DLD1 (cell line): Measurements from ENCODE around the gene INSM2.

Source experiments
- in situ Hi-C: cut with HindIII; loops from 2 replicates; pipeline ENCODE4 v1.10.0; 2017; ENCODE audit warnings: low sequenced_read_pairs

The INSM2 gene, protein sequence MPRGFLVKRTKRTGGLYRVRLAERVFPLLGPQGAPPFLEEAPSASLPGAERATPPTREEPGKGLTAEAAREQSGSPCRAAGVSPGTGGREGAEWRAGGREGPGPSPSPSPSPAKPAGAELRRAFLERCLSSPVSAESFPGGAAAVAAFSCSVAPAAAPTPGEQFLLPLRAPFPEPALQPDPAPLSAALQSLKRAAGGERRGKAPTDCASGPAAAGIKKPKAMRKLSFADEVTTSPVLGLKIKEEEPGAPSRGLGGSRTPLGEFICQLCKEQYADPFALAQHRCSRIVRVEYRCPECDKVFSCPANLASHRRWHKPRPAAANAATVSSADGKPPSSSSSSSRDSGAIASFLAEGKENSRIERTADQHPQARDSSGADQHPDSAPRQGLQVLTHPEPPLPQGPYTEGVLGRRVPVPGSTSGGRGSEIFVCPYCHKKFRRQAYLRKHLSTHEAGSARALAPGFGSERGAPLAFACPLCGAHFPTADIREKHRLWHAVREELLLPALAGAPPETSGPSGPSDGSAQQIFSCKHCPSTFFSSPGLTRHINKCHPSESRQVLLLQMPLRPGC

DNA sequence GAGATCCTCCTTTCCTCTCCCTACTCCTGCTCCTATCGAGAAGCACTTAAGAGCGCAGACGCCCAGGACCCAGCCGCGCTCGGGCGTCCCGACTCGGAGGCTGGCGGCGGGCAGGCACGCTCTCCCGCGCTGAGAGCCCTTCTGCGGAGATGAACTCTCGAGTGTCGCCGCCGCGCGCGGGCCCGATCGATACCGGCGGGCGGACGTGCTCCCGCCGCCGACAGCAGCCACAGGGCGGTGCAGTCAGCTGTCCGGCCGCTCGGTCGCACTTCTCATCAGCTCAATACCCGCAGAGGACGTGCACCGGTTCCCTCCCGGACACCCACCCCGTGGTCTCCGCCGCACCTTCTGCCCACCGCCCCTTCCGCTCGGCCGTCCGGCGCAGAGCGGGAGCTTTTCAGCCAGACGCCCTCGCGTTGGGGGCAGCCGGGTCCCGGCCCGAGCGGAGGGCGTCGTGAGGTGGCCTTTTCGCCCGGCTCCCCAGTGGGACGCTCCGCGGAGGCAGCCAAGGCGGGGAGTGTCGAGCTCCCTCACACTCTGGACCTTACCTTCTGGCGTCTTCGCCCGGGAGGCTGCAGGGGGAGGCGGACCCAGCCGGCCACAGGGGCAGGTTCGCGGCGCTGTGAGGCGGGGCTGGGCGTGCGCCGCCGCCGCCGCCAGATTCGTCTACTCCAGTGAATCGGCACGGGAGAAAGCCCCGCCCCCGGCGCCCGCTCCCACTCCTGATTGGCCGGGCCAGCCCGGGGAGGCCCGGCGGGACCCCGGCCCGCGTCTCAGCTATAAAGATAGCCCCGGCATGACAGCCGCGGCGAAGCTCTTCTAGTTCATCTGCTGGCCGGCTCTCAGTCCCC is at the start of gene INSM2:
Gene INSM2, plus strand, starts transcription at position 808 of the 851 bp plus-strand sequence. CDS start 89 bp downstream, outside the sequence.
- in situ Hi-C loops, result no loop called here

DNA sequence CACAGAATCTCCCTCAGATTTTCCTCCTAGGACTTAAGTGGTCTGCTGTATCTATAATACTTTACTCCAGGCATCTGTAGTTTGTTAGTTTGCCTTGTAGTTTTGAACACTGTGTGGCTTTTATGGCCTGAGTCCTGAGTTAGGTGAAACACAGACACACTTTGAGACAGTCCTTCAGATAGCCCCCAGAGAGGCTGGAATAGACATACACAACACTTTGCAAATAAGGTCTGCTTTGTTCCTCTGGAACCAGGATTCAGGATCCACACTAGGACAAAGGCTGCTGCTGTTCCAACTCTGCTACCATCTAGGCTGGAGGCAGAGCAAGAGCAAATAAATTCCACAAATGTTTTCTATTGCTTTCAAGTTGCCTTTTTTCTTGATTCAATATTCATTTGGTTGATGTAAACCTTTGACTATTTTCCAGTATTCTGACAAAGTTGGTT is 41.4 kb upstream of the INSM2 start:
- in situ Hi-C loops, result no loop called here

DNA sequence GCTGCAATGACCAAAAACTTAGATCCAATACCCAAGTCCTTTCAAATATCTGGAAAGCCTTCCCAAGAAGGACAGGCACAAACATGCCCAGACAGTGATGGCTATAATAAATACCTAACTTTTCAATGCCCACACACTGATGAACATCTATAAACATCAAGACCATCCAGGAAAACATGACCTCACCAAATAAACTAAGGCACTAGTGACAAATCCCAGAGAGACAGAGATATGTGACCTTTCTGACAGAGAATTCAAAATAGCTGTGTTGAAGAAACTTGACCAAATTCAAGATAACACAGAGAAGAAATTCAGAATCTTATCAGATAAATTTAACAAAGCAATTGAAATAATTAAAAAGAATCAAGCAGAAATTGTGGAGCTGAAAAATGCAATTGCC is 38.7 kb upstream of the INSM2 start:
- in situ Hi-C loops, result no loop called here

DNA sequence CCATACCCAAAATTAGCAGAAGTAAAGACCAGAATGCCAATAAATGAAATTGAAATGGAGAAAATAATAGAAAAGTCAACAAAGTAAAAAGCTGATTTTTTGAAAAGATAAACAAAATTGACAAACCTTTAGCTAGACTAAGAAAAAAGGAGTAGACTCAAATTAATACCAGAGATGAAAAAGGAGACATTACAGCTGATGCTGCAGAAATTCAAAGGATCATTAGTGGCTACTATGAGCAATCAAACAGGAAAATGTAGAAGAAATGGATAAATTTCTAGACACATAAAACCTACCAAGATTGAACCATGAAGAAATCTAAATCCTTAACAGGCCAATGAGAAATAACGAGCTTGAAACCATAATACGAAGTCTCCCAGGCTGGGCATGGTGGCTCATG is 34.8 kb upstream of the INSM2 start:
- in situ Hi-C loops, result no loop called here

DNA sequence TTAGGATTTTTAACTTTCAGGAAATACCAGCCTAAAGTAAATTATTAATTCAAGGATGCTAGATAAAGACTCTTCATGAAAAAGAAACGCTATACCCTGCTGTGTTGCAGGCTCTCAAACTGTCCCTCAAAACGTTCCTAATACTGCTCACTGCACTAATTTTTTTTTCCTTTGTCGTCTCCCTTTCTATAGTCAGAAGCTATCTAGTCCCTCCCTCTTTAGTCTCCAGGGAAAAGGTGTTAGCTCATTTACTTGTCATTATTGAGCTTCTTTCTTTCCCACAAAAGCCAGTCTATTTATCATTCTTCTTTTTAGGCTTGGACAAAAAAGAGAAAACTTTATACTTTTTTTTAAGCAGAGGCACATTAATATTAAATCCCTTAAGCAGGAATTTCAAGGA is 30.3 kb upstream of the INSM2 start:
- in situ Hi-C loops, result no loop called here

DNA sequence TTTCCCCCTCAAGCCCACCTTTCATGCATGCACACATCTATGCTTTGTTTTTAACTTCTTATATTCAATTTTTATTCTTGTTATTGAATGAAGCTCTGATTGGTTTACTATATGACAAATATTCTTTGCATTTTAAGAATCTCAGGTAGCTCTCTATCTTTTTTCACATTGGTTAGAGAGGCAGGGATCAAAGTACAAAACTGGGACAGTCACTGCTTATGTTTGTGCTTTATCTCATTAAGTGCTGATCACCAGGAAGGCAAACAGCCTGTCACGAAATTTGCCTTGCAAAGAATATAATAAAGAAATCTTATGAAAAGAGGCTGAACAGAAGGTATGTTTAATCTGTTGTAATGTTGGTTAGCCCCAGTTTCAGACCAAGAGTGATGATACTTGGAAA is 29.7 kb upstream of the INSM2 start:
- in situ Hi-C loops, result no loop called here

DNA sequence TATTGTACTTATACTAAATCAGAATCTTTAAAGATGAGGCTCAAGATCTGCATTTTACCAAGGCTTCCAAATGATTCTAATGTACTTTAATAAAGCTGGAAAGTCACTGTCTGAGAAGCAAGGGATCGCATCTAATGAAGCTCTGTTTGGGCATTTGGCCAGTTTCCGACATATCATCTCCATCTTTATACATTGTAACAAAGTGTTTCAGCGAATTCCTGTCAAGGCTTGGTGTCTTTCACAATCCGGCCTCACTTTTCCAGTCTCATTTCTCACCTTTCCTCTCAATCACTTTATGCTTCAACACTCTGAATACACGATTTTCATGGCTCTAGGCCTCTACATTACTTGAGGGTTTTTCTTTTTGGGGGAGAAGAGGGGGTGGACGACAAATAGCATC is 27.5 kb upstream of the INSM2 start:
- in situ Hi-C loops, result loop anchor here (5.0 kb wide), 1 partner anchor 74 kb away; no protein-coding TSS in a partner anchor

DNA sequence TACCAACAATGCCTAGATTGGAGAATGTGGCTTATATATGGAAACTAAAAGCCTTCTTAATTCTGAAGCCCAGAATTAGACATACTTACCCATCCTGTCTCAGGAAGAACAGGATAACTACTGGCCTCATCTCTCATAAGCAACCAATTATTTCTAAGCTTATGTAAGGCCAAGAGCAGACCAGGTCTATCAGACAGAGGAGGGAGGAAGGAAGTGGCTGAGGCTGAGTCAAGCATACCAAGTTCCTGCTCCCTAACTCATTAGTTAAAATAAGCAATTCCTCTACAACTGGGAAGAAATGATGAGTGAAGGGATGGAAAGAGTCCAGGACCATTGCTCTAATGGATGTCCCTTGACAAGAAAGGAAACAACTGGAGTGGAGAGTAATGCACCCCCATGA is 27.0 kb upstream of the INSM2 start:
- in situ Hi-C loops, result loop anchor here (5.0 kb wide), 1 partner anchor 75 kb away; no protein-coding TSS in a partner anchor

DNA sequence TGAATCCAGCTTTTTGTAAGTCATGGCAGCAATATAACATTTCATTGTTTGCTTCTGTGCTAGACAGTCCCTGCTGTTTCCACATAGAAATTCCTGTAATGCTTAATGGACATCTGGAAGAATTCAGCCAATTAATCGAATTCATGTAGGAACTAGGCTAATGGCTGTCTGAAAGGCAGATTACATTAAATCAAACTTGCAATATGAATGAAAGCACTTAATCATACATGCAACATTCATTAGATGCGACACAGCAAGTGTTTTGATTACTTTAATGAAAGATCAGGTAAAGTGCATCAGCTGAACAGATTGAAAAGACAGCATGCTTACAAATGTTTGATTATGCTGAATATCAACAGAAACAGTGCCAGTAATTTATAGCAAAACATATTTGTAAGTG is 24.1 kb upstream of the INSM2 start:
- in situ Hi-C loops, result loop anchor here (5.0 kb wide), 1 partner anchor 78 kb away; no protein-coding TSS in a partner anchor

DNA sequence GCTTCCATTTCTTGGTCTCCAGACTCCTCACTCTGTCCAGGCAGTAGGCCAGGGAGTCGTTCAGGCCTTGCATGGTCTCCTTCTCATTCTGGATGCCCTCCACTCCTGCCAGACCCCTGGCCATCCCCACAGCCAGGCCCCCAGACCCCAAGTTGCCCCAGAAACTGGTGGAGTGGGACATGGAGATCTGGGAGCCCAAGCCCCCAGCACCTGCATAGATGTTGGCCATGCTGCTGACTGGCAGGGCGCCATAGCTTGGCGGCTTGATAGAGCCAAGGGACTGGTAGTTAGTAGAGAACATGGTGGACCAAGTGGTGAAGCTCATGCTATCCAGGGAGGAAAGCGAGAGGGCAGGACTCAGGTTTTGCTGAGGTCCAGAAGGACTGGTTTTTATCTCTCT is 21.2 kb upstream of the INSM2 start:
- in situ Hi-C loops, result no loop called here

DNA sequence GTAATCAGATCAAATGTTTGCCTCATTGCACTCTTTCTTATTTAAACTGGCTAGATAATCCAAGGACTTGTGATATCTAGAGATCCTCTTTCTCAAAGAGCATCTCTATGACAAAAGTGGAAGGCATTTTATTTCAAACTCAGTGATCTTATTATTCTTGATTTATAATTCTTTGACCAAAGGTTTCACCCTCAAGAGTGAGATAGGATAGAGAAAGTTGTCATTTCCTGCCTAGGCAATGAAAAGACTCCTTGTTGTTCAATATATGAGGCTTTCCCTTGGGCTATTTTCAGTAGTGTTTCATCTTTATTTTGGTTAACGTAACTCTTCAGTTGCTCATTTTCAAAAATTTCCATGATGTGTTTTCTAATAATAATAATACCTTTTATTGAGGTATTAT is 18.0 kb upstream of the INSM2 start:
- in situ Hi-C loops, result no loop called here

DNA sequence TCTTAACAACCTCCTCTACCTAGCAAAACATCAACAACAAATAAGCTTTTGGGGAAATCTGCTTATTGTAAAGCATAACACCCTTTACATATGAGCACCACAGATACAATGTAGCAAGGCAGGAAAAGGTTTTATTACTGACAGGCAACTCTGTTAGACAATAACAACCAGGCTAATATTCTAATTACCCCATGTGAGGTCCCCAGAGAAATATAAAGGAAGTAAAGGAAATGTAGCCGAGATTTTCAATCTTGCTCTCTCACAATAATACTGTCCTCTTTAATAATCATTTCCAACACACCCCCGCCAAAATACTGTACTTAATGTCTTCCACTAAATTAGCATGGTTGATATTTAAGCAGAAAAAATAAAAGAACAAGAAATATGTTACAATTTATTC is 14.0 kb upstream of the INSM2 start:
- in situ Hi-C loops, result no loop called here

DNA sequence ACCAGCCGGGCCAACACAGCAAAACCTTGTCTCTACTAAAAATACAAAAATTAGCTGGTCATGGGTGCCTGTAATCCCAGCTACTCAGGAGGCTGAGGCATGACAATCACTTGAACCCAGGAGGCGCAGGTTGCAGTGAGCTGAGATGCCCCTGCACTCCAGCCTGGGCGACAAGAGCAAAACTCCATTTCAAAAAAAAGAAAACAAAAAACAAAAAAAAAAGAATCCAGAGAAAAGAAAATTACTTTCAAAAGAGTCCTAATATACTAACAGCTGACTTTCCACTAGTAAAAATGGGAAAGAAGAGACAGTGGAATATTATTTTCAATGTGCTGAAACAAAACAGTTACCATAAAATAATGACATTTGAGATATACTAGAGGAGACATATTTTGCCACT is 8.3 kb upstream of the INSM2 start:
- in situ Hi-C loops, result no loop called here

DNA sequence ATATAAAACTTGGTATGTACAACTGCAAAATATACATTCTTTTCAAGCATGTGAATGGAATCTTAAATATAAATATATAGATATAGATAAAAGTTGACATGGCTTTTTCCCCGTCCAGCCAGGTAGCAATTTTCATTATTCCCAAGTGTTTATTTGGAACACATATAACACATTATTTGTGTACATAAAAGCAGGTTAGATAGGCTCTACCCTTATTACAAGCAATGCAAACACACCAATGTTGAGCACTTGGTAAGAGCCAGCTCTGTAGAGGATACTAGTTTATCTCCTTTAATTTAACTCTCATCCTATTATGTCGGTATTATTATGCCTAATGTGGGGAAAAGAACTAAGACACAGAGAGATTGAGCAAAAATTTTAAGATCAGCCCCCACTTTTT is 7.0 kb upstream of the INSM2 start:
- in situ Hi-C loops, result no loop called here

DNA sequence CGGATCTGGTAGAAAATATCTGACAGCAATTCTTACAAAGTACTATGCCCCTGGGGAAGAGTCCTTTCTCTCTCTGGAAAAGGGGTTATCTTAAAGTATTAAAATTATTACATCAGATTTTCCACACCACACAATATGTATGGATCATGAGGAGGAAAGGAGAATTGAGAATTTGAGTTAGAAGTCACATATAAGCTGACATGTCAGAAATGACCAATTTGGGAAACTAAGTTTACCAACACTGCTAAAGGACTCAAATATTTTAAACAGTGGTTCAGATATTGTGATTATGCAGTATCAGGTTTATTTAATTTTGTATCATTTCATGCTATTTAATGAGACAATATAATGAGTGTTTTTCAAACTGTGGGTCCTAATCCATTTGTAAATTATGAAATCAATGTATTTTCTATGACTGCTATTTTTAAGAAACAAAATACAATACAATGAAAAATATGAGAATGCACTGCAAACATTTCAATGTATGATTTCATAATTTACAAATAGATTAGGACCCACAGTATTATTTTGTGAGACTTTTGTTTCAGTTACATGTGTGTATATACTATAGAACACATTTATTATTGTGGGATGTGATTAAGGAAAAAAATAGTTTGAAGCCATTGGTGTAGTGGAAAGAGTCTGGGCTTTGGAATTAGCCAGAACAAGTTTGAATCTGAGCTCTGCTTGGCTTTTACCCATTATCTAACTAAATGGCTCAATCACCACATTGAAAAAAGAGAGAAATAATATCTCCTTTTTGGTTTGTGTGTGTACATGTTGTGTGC is 1.8 kb upstream of the INSM2 start:
- in situ Hi-C loops, result no loop called here

DNA sequence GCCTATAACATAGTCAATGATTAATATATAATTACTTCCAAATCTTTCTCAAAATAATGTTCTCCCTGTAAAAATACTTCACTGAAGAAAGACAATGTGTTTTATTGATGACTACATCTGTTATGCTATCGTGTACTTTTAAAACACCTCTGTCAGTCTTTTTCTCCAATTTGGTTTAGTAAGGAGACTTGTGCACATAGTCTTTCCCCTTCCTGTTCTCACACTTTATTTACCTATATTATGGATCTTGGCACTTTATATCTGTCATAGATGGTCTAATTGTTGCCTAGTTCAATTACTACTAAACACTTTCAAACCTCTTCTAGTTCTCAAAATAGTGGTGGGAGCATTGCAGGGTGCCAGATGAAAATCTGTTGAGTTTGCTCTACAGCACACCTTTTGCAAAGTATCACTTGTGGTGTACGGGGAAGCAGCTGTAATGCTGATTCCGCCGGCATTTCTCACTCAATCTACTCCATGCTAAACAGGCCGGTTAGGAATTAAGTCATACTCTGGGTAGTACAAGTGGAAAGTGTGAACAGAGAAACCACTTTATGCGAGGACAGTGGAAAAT is 1.1 kb upstream of the INSM2 start:
- in situ Hi-C loops, result no loop called here

DNA sequence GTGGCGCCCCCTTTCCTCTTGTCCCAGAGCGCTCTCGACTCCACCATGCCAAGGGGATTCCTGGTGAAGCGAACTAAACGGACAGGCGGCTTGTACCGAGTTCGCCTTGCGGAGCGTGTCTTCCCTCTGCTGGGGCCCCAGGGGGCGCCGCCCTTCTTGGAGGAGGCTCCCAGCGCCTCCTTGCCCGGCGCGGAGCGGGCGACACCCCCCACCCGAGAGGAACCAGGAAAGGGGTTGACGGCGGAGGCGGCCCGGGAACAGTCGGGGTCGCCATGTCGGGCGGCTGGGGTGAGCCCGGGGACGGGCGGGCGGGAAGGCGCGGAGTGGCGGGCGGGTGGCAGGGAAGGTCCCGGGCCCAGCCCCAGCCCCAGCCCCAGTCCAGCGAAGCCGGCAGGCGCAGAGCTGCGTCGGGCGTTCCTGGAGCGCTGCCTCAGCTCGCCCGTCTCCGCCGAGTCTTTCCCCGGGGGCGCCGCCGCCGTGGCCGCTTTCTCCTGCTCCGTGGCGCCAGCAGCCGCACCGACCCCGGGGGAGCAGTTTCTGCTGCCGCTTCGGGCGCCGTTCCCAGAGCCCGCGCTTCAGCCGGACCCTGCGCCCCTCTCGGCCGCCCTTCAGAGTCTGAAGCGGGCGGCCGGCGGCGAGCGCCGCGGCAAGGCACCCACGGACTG is 376 bp downstream of the INSM2 start:
- in situ Hi-C loops, result no loop called here

DNA sequence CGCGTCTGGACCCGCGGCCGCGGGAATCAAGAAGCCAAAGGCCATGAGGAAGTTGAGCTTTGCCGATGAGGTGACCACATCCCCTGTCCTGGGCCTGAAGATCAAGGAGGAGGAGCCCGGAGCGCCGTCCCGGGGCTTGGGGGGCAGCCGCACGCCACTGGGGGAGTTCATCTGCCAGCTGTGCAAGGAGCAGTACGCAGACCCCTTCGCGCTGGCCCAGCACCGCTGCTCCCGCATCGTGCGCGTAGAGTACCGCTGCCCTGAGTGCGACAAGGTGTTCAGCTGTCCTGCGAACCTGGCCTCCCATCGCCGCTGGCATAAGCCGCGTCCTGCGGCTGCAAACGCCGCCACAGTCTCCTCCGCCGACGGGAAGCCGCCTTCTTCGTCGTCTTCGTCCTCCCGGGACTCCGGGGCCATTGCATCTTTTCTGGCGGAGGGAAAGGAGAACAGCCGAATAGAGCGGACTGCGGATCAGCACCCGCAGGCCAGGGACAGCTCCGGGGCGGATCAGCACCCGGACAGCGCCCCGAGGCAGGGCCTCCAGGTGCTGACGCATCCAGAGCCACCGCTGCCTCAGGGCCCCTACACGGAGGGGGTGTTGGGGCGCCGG is 1.0 kb downstream of the INSM2 start:
- in situ Hi-C loops, result no loop called here

DNA sequence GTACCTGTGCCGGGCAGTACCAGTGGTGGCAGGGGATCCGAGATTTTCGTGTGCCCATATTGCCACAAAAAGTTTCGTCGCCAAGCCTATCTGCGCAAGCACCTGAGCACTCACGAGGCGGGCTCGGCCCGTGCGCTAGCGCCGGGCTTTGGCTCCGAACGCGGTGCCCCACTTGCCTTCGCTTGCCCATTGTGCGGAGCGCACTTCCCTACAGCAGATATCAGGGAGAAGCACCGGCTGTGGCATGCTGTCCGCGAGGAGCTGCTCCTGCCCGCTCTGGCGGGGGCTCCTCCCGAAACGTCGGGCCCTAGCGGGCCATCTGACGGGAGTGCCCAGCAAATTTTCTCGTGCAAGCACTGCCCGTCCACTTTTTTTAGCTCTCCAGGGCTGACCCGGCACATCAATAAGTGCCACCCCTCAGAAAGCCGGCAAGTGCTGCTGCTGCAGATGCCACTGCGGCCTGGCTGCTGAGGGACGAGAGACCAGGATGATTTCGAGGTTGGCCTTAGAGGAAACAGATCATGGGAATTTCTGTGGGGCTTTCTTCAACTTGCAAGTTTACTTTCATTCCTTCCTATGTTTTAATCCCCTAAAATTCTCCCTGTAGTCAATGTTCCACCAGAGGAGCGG is 1.6 kb downstream of the INSM2 start:
- in situ Hi-C loops, result no loop called here
